Osteoblast (primary cell): Measurements from ENCODE around the gene ZNHIT2. TPM values are rescaled to one million over a fixed set of nuclear protein-coding genes. Genes with fewer than 3 reads are reported as not detected.
"Not testable (repeated sequence)": the region's sequence is repeated elsewhere in the genome, so short reads cannot be mapped to it uniquely, and the experiment has no call there.

Experiments
- DNase-seq: peaks from one replicate; pipeline ENCODE4 v3.0.0; 2011; ENCODE audit warnings: low spot score, mixed read lengths; ENCODE audit not compliant: insufficient read length; ENCODE audit errors: missing footprints
- H2AFZ ChIP-seq: 2 replicates; pipeline ENCODE4 v1.6.0; 2011; ENCODE audit warnings: mild to moderate bottlenecking, low read length
- H3K27ac ChIP-seq: 2 replicates; pipeline ENCODE4 v1.5.1; 2011; ENCODE audit warnings: mild to moderate bottlenecking, low read depth, low read length, moderate library complexity
- H3K27me3 ChIP-seq: 2 replicates; pipeline ENCODE4 v1.6.0; 2012; ENCODE audit warnings: mild to moderate bottlenecking, control low read depth, inconsistent platforms, low read length, moderate library complexity; ENCODE audit not compliant: insufficient read depth
- H3K36me3 ChIP-seq: 2 replicates; pipeline ENCODE4 v1.5.1; 2011; ENCODE audit warnings: mild to moderate bottlenecking, low read length, control low read depth, moderate library complexity; ENCODE audit not compliant: insufficient read depth
- H3K4me1 ChIP-seq: 2 replicates; pipeline ENCODE4 v1.5.1; 2011; ENCODE audit warnings: mild to moderate bottlenecking, low read length, control low read depth, moderate library complexity; ENCODE audit not compliant: insufficient read depth
- H3K4me2 ChIP-seq: 2 replicates; pipeline ENCODE4 v1.6.0; 2011; ENCODE audit warnings: mild to moderate bottlenecking, low read length; ENCODE audit not compliant: insufficient read depth
- H3K4me3 ChIP-seq: fragments of 200-600 bp; sonication (generic); 3 replicates; pipeline ENCODE4 v1.5.1; 2012; ENCODE audit warnings: mild to moderate bottlenecking, low read length, inconsistent platforms; ENCODE audit not compliant: insufficient read depth
- H3K79me2 ChIP-seq: 2 replicates; pipeline ENCODE4 v1.6.0; 2012; ENCODE audit warnings: mild to moderate bottlenecking, low read length, control low read depth, inconsistent platforms; ENCODE audit not compliant: insufficient read depth
- H3K9me3 ChIP-seq: 2 replicates; pipeline ENCODE4 v1.5.1; 2011; ENCODE audit warnings: low read depth, low read length, control low read depth
- H4K20me1 ChIP-seq: 2 replicates; pipeline ENCODE4 v1.6.0; 2012; ENCODE audit warnings: mild to moderate bottlenecking, low read length, control low read depth; ENCODE audit not compliant: insufficient read depth
- CTCF ChIP-seq: IDR thresholded peaks from 2 replicates; pipeline ENCODE4 v1.5.1; 2011; ENCODE audit warnings: mild to moderate bottlenecking, low read depth, low read length, moderate library complexity; ENCODE audit errors: extremely low read depth
- total RNA-seq: library from RNA; depleted of rRNA; stranded (reverse); fragments of >200 nt; gene quantifications from 2 replicates; pipeline ENCODE4 v1.2.3, GENCODE V29; 2012

Gene ZNHIT2
- total RNA-seq, 1 donor, result 12.3 TPM

GRCh38 chr11:65121865-65122696, 4.6 kb upstream of the ZNHIT2 start, which contains the start of the genes FAU and MRPL49:
TSS of gene FAU (minus strand) at chr11:65122134. CDS start at chr11:65121813, 321 bp downstream.
TSS of gene MRPL49 (plus strand) at chr11:65122321. CDS start at chr11:65122347, 26 bp downstream.
- peaks cover 6% of the 10 kb centered on the region for H4K20me1 ChIP-seq
- peak; percentile 99 for DNase-seq
- H3K4me2 ChIP-seq, result peak within 1 kb of the TSS; percentile 99
- H3K36me3 ChIP-seq, result peaks cover 63% of the 10 kb centered on the region
- H2AFZ ChIP-seq, result peak within 1 kb of the TSS; percentile 96
- H3K4me1 ChIP-seq, result peaks cover 15% of the 10 kb centered on the region
- peak within 1 kb of the TSS; percentile 87 for H3K4me3 ChIP-seq
- H3K9me3 ChIP-seq, result no peaks in the 10 kb centered on the region
- no peaks in the 10 kb centered on the region for H3K27me3 ChIP-seq
- TF ChIP-seq CTCF, result no peak
- H3K27ac ChIP-seq, result peak within 1 kb of the TSS; percentile 82
- H3K79me2 ChIP-seq, result peaks cover 48% of the 10 kb centered on the region

- H3K9me3 ChIP-seq, result no peaks in the 10 kb centered on the region
- H3K4me2 ChIP-seq, result peak overlapping the region; percentile 99
- peaks cover 20% of the 10 kb centered on the region for H3K4me1 ChIP-seq
- H3K27ac ChIP-seq, result peak overlapping the region; percentile 82
- peak overlapping the region; percentile 87 for H2AFZ ChIP-seq
- H3K79me2 ChIP-seq, result peaks cover 51% of the 10 kb centered on the region
- H4K20me1 ChIP-seq, result peaks cover 6% of the 10 kb centered on the region
- H3K36me3 ChIP-seq, result peaks cover 57% of the 10 kb centered on the region
- peak overlapping the region; percentile 87 for H3K4me3 ChIP-seq
- H3K27me3 ChIP-seq, result no peaks in the 10 kb centered on the region
- TF ChIP-seq CTCF, result no peak
- DNase-seq, result peak; percentile 89
Measured at GRCh38 chr11:65121447-65121864, 4.0 kb upstream of the ZNHIT2 start.

GRCh38 chr11:65120831-65121230, 3.3 kb upstream of the ZNHIT2 start:
- Histone ChIP-seq H2AFZ (no peak overlapping the region), H3K27me3 (no peaks in the 10 kb centered on the region), H3K27ac (peak overlapping the region; percentile 82), H4K20me1 (peaks cover 10% of the 10 kb centered on the region), H3K4me1 (peaks cover 26% of the 10 kb centered on the region), H3K79me2 (peaks cover 57% of the 10 kb centered on the region), H3K4me2 (peak overlapping the region; percentile 99), H3K4me3 (peak overlapping the region; percentile 87), H3K36me3 (peaks cover 54% of the 10 kb centered on the region), H3K9me3 (no peaks in the 10 kb centered on the region)
- TF ChIP-seq CTCF, result no peak
- no peak for DNase-seq

- H3K36me3 ChIP-seq, result peaks cover 48% of the 10 kb centered on the region
- no peaks in the 10 kb centered on the region for H3K27me3 ChIP-seq
- H3K79me2 ChIP-seq, result peaks cover 60% of the 10 kb centered on the region
- TF ChIP-seq CTCF, result no peak
- no peaks in the 10 kb centered on the region for H3K9me3 ChIP-seq
- no peak for DNase-seq
- H3K4me2 ChIP-seq, result no peak overlapping the region
- no peak overlapping the region for H3K27ac ChIP-seq
- H4K20me1 ChIP-seq, result peaks cover 7% of the 10 kb centered on the region
- H3K4me3 ChIP-seq, result no peak overlapping the region
- H2AFZ ChIP-seq, result no peak overlapping the region
- H3K4me1 ChIP-seq, result peaks cover 26% of the 10 kb centered on the region
Measured at GRCh38 chr11:65119670-65119995, 2.1 kb upstream of the ZNHIT2 start.

- not testable (repeated sequence) for H3K27ac ChIP-seq, H2AFZ ChIP-seq, H3K4me3 ChIP-seq, DNase-seq, H3K9me3 ChIP-seq, H3K27me3 ChIP-seq, H4K20me1 ChIP-seq, H3K4me2 ChIP-seq
- H3K36me3 ChIP-seq, result peaks cover 42% of the 10 kb centered on the region
- H3K4me1 ChIP-seq, result peaks cover 26% of the 10 kb centered on the region
- peaks cover 54% of the 10 kb centered on the region for H3K79me2 ChIP-seq
Measured at GRCh38 chr11:65118891-65119669, 1.6 kb upstream of the ZNHIT2 start.
